Putamen (tissue), 1 donor: ENCODE results near the gene USP5.
"Not testable (repeated sequence)": the region's sequence is repeated elsewhere in the genome, so short reads cannot be mapped to it uniquely, and the experiment has no call there.

Experiments
- DNase-seq: peaks from one replicate; pipeline ENCODE4 v3.0.0-alpha.2; 2016; ENCODE audit warnings: low spot score

Gene USP5

DNA sequence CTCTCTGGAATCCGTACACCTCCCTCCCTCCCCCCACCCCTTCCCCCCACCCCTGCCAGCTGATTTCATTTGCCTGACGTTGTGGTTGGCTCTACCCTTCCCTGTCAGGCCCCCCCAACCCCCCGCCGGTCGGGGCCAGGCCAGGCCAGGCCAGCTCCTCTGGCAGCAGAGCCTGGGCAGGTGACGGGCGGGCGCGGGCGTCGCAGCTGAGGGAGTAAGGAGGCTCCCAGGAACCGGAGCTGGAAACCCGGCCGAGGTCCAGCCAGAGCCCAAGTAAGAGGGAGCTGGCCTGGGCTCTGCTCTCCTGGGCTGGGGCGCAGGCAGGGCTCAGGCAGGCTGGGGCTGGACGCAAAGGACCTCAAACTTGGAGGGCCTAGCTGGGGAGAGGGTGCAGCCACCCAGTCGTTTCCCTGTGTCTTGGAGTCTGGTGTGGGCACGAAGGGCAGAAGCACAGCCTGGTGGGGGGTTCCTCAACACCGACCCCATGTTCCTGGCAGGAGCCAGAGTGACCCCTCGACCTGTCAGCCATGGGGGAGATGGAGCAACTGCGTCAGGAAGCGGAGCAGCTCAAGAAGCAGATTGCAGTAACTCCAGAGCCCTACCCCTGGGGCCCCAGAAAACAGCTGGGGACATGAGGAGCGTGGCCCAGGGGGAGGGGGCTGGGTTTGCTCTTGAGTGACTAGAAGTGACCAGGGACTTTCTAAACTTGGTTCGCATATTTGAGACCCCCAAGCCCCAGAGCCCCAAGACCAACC lies 11.0 kb upstream of the USP5 start, which contains the start of gene GNB3:
GNB3 (plus strand) TSS at position 165 of the 755 bp plus-strand sequence; CDS start at position 528, 363 bp downstream.
- no peak for DNase-seq

DNA sequence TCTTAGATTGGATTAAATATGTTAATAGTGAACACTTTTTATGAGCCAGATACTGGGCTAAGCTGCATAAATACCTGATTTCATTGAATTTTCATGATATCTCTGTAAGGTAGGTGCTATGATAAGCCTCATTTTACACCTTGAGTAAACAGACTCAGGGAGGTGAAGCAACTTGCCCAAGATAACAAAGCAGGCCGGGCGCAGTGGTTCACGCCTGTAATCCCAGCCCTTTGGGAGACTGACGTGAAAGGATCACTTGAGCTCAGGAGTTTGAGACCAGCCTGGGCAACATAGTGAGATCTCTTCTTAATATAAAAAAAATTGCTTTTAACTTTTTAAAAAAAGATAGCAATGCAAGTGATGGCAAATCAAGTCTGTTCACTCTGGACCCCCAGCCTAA lies 9.9 kb upstream of the USP5 start:
- no peak for DNase-seq

DNA sequence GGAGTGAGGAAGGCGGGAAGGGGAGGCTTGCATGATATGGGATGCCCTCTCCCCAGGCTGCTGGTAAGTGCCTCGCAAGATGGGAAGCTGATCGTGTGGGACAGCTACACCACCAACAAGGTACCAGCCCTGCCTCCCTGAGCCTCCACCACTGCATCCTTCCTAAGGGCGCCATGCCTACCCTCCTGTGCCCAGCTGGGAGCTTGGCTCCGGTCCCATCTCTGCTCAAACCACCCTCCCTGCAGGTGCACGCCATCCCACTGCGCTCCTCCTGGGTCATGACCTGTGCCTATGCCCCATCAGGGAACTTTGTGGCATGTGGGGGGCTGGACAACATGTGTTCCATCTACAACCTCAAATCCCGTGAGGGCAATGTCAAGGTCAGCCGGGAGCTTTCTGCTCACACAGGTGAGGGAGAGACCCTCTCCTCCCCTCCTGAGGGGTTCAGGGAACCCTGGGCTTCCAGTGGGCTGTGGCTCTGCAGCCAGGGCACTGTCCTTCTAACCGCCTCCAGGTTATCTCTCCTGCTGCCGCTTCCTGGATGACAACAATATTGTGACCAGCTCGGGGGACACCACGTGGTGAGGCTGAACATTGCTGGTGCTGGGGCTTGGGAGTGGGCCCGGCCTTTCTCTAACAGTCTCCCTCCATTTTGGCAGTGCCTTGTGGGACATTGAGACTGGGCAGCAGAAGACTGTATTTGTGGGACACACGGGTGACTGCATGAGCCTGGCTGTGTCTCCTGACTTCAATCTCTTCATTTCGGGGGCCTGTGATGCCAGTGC lies 8.6 kb upstream of the USP5 start:
- no peak for DNase-seq

DNA sequence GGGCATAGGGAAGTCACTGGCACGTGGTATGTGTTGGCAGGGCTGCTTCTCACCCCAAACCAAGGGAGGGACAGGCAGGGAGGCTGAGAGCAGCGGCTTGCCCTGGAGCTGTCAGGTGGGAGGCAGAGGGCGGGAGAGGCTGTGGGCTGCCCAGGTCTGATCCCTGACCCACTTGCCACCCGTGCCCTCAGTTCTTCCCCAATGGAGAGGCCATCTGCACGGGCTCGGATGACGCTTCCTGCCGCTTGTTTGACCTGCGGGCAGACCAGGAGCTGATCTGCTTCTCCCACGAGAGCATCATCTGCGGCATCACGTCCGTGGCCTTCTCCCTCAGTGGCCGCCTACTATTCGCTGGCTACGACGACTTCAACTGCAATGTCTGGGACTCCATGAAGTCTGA lies 6.6 kb upstream of the USP5 start:
- no peak for DNase-seq

DNA sequence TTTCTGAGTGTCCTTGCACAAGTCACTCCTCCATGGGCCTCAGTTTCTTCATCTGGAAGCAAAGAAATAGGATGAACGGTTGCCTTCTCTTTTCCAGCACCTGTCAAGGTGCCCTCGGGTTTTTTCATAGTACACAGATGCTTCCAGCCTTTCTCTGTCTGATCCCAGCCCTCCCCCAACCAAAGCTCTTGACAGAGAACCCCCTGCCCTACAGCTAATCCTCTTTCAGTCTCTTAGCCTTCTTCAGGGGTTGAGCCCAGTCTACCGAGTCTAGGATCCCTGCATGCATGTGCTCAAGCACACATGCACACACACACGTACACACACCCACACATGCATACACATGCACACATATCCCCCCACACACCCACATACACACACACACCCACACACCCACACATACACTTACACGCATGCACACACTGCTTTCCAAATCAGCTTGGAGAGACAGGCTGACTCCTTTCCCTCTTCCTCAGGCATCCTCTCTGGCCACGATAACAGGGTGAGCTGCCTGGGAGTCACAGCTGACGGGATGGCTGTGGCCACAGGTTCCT lies 5.6 kb upstream of the USP5 start:
- DNase-seq, result no peak

DNA sequence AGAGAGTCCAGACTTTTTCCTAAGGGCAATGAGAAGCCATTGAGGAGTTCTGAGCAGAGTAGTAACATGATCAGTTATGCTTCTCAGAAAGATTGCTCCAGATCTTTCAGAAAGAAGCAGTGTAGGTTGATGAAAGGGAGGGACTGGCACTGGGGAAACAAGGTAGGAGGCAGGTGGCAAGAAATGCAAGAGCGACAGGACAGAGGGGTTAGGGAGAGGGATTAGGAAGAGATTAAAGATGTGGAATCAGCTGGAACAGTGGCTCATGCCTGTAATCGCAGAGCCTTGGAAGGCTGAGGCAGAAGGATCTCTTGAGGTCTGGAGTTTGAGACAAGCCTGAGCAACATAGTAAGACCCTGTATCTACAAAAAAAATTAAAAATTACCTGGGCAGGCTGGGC lies 4.3 kb upstream of the USP5 start:
- DNase-seq, result no peak

DNA sequence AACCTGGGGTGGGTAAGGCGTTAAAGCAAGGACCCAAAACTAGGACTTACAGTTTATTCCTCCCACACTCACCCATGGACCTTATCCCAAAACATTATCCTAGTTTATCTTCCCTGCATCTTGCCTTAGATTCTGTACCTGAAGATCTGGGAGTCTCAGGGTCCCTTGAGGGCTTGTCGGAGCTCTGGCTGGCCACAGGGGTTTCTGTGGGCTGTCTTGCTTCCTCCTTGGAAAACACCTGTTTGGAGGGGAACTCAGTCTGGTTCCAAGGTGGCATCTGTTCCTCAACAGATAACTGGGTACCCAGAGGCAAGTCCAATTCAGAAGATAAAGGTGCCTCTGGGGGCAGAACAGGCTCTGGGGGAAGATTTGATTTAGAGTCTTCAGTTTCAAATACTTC lies 2.5 kb upstream of the USP5 start:
- DNase-seq, result no peak

DNA sequence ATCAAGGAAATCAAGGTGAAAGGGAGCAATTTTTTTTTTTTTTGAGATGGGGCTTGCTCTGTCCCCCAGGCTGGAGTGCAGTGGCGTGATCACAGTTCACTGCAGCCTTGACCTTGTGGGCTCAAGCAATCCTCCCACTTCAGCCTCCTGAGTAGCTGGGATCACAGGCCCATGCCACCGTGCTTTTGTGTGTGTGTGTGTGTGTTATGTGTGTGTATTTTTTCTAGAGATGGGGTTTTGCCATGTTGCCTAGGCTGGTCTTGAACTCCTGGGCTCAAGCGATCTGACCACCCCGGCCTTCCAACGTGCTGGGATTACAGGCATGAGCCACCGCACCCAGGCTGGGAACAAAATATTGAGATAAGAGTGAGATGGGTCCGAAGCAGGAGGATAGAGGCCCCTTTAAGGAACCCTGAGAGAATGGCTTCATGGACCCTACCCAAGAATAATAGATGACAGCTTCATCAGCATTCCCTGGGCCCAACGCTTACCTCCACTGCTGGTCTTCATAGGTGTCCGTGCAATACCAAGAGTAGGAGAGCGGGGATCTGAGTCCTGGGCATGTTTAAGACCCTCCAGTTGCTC lies 1.9 kb upstream of the USP5 start:
- DNase-seq, result no peak

DNA sequence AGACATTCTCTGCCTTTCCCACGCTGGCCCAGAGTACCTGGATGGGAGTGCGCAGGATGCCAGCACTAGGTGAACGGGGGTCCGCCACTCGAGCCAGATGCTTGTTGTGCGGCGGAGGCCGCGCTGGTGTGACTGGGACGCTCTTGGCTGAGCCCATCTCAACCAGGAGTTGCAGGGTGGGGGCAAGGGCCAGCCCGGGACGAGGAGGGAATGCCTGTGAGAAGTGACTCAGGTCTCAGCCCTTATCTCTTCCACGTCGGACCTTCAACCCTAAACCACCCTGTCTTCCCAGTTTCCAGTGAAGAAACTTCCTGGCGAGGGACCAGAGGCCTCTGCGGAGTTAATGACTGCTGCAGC lies 1.2 kb upstream of the USP5 start:
- DNase-seq, result no peak

DNA sequence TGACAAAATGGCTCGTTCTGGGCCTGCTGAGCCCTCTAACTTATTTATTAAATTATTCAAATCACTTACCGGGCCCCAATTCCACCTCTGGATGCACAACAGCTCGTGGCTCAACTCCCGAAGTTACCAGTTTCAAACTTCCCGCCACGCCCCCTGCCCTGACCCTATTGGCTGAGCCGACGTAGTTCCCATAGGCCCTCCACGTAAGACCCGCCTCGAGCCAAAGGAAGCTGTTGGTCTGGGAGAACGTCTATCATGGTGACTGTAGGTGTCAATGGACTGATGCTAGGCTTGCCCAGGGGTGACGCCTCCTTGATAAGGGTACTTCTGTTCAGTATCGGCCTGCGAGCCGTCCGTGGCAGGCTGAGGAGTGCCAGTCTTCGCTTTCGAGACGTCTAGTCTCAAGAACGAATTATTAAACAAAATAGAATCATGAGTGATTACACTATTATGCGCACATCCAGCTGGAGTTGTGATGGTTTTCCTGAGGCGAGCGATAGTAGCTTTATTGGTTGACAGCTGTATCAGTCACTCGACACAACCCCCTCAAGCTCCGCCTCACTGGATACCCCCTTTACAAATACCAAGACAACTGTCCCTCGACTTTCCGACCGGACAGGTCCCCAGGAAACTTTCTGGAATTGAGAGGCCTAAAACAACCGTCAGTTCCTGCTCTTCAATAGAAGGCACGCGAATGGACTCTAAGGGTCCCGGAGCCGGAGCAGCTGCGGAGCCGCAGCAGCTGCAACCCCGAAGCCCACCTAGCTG lies 613 bp upstream of the USP5 start, which contains the start of gene CDCA3:
CDCA3 (minus strand) TSS at position 134 of the 768 bp plus-strand sequence. CDS start 334 bp downstream, outside the sequence.
- peak; percentile 98 for DNase-seq

DNA sequence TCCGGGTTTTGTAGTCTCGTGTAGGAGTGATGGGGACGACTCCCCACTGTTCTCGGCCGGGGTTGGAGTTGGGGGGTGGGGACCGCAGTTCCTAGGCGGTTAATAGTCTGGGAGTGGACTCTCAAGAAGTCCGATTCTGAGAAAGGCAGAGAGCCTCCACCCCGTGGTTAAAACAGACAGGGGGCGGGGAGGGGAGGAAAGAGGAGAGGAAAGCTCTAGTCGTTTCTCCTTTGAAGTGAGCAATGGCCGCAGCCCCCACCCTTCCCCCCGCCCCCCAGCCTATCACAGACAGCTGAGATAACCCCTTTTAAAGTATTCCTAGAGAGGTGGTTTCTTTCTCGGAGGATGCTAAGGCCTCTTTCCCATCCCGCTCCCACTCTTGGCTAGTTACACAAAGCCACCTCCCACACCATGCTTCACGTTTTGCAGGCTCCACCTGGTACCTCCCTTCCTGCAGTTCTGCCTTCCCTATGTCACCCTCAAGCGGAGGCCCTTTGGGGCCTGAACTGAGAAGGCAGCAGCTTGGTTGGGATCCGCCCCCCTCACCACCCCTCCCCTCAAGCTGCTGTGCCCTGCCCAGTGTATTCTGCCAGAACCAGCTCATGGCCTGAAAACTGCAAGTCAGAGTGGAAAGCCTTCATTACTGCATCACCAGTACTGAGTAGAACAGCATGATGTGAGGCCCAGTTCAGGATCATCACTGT lies 853 bp downstream of the USP5 start:
- peak; percentile 37 for DNase-seq

DNA sequence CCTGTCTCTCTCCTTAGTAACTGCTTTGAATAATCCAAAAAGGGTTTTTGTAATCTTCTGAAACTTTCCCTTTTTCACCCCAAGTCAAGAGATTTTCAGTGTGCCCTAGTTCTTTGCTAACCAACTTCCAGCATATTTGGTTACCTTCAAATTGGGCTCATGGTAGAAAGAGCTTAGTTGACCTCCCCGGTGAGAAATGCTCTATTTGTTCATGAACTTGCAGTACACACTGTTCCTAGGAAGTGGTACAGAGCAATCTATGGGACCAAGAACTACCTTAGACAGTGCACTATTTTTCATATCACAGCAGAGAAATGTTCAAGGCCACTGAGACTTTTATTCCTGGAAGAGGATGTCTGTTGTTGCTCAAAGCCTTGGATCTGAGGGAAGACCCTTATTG lies 1.7 kb downstream of the USP5 start:
- no peak for DNase-seq

DNA sequence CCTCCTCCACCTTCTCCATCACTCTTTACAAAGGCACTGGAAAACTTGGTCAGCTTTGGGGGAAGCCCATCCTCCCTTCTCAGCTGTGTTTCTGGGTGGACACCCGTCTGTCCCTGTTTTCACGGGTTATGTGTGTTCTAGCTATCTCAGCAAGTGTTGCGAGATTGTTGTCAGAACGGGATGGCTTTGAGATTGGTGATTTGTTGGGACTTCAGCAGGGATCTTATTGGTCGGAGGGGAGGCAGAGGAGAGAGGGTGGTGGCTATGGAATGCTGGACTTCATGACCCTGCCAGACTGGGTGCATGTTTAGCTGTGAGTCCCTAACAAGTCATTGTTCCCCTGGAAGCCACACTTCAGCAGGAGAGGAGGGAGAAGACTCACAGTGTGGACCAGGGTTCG lies 2.1 kb downstream of the USP5 start:
- DNase-seq, result no peak

DNA sequence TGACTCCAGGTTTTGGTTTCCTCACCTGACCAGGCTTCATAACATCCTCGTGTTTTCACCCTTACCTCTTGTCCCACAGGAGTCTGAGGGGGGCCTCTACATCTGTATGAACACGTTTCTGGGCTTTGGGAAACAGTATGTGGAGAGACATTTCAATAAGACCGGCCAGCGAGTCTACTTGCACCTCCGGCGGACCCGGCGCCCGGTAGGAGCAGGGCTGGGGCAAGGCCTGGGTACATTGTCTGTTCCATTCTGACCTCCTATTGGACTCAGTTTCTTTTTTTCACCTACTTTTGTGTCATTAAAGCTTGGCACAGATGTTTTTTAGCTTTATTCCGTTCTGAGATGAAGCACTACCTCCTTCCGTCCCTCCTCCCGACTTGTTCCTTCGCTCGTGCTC lies 3.4 kb downstream of the USP5 start:
- DNase-seq, result no peak

DNA sequence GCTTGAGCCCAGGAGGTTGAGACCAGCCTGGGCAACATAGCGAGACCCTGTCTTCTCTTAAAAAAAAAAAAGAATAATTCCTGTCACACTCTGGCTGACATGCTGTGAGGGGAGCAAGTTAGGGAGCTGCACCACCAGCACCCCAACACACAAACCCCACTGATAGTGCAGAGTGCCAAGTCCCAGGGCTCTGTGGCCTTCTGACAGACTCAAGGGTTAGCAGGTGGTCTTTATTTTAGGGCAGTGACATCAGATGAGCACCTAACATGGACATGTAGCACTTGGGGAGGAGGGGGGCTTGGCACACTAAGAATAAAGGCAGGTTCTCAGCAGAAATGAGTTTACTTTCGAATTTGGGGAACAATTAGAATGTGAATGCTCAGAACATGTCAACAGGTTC lies 6.8 kb downstream of the USP5 start:
- DNase-seq, result no peak

DNA sequence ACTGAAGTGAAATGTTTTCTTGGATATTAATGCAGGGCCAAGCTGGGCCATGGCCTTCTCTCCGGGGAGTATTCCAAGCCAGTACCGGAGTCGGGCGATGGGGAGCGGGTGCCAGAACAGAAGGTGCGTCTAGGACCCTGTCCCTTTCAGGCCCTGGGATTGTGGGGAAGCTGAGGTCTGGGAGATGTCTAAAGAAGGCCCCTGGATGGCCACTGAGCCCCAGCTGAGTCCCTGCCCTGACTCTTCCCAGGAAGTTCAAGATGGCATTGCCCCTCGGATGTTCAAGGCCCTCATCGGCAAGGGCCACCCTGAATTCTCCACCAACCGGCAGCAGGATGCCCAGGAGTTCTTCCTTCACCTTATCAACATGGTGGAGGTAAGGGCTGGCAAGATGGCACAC lies 8.2 kb downstream of the USP5 start:
- no peak for DNase-seq

DNA sequence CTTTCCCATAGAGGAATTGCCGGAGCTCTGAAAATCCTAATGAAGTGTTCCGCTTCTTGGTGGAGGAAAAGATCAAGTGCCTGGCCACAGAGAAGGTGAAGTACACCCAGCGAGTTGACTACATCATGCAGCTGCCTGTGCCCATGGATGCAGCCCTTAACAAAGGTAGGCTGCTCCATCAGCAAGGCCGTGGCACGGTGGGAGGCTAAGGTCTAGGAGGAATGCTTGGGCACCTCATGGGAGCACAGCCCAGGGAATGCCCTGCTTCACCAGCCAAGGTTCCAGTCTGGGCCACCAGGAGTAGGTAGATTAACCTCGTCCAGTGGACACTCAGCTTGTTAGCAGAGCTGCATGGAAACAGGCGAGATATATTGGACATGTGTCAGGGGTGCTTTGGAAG lies 9.0 kb downstream of the USP5 start:
- no peak for DNase-seq

DNA sequence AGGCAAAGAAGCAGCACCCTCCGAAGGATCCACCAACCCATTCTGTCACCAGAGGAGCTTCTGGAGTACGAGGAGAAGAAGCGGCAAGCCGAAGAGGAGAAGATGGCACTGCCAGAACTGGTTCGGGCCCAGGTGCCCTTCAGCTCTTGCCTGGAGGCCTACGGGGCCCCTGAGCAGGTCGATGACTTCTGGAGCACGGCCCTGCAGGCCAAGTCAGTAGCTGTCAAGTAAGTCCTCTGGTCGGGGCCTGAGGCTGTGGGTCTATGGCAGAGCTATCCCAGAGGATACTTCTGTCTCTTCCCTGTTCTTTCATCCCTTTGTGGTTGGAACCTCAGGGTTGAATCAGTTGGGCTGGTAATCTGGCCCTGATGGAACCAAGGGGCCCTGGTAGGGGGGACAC lies 9.4 kb downstream of the USP5 start:
- DNase-seq, result no peak

DNA sequence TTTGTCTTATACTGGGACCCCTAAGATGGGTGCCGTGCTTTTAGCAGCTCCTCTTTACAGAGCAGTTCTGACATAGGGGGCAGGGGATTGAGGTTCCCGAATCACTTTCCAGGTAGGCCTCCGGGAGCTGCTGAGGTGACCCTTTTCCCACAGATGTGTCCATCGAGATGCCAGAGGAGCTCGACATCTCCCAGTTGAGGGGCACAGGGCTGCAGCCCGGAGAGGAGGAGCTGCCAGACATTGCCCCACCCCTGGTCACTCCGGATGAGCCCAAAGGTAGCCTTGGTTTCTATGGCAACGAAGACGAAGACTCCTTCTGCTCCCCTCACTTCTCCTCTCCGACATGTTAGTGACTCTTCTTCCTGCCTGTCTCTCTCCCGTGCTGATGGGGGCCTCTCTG lies 11.1 kb downstream of the USP5 start:
- no peak for DNase-seq

DNA sequence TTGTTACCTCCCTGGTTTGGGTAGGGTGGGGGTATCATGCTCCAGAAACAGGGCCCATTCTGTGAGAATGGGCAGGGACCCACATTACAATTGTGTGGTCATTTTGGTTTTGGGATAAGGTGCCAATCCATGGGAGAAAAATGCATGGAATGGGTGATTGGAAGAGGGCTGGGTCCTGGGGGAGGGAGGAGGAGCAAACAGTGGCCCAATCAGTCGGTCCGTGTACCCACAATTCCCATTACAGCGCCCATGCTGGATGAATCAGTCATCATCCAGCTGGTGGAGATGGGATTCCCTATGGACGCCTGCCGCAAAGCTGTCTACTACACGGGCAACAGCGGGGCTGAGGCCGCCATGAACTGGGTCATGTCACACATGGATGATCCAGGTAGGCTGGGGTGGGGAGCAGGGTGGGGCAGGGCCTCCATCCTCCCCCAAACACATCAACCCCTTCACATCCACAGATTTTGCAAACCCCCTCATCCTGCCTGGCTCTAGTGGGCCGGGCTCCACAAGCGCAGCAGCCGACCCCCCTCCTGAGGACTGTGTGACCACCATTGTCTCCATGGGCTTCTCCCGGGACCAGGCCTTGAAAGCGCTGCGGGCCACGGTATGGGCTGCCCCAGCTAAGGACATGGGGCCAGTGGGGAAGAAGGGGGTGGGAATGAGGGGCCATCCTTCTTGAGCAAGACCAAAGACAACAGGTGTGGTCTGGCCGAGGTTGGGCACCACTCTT lies 11.8 kb downstream of the USP5 start:
- no peak for DNase-seq

DNA sequence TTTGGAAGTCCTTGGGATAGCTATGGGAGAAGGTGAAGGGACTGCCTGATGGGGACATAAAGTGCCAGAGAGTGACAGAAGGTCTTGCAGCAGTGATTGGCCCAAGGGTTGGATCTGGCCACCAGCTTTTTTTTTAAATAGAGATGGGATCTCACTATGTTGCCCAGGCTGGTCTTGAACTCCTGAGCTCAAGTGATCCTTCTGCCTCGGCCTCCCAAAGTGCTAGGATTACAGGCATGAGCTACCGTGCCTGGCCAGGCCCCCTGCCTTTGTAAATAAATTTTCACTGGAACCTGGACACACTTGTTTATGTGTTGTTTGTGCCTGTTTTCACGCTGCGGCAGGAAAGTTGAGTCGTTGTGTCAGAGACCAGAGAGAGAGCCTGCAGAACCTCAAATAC lies 13.4 kb downstream of the USP5 start:
- DNase-seq, result not testable (repeated sequence)
